GM08714 (cell line): ENCODE data around the gene MAMDC4.

Source experiments
- H3K4me3 ChIP-seq: fragments of 200-500 bp; sonication (Bioruptor generic); 2 replicates; pipeline ENCODE4 v1.5.1; 2014; ENCODE audit warnings: mild to moderate bottlenecking, low read length, inconsistent platforms
- ZNF274 ChIP-seq: IDR thresholded peaks from 2 replicates; pipeline ENCODE4 v1.6.1; 2012; ENCODE audit warnings: mild to moderate bottlenecking, low read depth, low read length

MAMDC4 gene

DNA sequence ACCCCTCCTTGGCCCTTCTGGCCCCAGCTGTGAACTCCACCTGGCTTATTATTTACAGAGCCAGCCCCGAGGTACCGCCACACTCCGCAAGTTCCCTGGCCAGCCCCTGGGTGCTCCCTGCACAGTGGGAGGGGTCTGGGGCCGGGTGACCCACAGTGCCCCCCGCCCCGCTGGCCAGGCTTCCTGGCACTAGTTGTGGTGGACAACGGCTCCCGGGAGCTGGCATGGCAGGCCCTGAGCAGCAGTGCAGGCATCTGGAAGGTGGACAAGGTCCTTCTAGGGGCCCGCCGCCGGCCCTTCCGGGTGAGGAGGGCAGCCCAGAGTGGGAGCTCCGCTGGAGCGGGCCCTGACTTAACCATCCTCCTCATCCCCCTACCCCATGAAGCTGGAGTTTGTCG is 3.9 kb downstream of the MAMDC4 start:
- TF ChIP-seq ZNF274 = no peak
- H3K4me3 ChIP-seq = no peak overlapping the region

DNA sequence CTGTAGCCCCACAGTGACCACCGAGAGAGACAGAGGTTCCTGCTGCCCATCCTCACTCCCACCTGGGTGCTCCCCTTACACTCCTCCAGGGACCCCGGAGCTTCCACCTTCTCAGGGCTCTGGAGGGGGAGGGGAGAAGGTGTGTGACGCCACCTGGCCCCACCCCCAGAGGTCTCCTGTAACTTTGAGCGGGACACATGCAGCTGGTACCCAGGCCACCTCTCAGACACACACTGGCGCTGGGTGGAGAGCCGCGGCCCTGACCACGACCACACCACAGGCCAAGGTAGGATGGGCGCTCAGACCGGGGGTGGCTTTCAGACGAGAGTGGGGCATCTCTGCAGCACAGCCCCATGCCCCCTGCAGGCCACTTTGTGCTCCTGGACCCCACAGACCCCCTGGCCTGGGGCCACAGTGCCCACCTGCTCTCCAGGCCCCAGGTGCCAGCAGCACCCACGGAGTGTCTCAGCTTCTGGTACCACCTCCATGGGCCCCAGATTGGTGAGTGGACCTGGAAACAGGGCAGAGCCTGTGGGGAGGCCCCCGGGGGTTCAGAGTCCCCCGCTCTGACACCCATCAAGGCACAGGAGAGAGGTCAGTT is 4.5 kb downstream of the MAMDC4 start:
- H3K4me3 ChIP-seq = no peak overlapping the region
- TF ChIP-seq ZNF274 = no peak

DNA sequence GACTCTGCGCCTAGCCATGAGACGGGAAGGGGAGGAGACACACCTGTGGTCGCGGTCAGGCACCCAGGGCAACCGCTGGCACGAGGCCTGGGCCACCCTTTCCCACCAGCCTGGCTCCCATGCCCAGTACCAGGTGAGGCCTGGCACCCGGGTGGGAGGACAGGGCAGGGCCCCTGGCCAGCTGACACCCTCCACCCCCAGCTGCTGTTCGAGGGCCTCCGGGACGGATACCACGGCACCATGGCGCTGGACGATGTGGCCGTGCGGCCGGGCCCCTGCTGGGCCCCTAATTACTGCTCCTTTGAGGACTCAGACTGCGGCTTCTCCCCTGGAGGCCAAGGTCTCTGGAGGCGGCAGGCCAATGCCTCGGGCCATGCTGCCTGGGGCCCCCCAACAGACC is 5.0 kb downstream of the MAMDC4 start:
- no peak overlapping the region for H3K4me3 ChIP-seq
- TF ChIP-seq ZNF274 = no peak

DNA sequence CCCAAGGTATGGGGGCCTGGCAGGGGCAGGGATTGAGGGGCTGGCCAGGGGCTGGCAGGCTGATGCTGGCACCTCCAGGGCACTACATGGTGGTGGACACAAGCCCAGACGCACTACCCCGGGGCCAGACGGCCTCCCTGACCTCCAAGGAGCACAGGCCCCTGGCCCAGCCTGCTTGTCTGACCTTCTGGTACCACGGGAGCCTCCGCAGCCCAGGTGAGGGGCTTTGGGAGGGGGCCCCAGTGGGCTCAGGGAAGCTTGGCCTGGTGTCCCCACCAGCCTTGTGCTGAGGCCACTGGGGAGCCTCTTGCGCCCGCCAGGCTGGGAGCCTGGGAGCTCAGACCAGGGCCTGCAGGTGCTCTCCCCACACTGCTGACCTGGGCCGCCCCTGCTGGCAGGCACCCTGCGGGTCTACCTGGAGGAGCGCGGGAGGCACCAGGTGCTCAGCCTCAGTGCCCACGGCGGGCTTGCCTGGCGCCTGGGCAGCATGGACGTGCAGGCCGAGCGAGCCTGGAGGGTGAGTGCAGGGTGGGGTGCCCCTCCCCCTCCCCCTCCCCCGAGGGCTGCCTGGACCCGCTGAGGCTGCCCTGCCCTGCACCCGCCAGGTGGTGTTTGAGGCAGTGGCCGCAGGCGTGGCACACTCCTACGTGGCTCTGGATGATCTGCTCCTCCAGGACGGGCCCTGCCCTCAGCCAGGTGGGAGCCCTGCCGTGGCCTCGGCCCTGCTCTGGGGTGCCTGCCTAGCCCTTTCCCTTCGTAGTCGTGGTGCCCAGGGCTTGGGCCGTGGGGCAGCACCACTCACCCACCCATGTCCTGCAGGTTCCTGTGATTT is 5.7 kb downstream of the MAMDC4 start:
- no peak overlapping the region for H3K4me3 ChIP-seq
- TF ChIP-seq ZNF274 = no peak

DNA sequence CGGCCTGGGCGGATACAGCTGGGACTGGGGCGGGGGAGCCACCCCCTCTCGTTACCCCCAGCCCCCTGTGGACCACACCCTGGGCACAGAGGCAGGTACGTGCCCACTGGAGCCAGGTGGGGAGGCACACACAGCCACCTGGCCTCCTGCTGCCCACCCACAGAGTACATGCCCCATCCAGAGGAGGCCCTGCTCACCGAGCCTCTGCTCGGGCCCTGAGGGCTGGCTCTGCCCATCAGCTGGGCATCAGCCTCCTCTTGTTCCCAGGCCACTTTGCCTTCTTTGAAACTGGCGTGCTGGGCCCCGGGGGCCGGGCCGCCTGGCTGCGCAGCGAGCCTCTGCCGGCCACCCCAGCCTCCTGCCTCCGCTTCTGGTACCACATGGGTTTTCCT is 6.3 kb downstream of the MAMDC4 start:
- TF ChIP-seq ZNF274 = no peak
- no peak overlapping the region for H3K4me3 ChIP-seq

DNA sequence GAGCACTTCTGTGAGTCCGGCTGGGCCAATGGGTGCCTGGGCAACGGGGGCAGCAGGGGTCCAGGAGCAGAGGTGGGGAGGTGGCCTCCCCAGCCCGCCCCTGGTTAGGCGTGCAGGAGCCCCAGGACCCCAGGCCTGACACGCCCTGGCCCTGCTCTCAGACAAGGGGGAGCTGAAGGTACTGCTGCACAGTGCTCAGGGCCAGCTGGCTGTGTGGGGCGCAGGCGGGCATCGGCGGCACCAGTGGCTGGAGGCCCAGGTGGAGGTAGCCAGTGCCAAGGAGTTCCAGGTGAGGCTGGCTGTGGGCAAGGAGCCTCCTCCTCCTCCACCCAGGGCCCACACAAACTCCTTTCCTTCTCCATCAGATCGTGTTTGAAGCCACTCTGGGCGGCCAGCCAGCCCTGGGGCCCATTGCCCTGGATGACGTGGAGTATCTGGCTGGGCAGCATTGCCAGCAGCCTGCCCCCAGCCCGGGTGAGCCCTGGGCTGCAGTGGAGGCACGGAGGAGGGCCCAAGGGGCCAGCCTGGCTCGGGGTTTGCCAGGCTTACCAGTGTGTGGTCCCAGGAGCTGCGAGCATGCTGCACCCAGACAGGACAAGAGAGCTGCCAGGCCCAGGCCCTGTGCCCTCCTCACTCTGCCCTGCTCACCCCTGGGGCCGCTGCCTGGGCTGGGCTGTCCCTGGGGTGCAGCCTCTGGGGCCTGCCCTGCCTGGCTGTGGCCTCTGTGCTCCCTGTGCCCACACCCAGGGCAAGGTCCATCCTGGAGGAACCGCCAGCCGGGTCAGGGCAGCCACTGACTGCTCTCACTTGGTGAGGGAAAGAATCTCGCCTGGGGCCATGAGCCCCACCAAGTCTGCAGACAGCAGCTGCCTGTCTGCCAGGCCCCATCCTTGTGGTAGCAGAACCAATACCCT is 7.0 kb downstream of the MAMDC4 start:
- TF ChIP-seq ZNF274 = no peak
- H3K4me3 ChIP-seq = no peak overlapping the region

DNA sequence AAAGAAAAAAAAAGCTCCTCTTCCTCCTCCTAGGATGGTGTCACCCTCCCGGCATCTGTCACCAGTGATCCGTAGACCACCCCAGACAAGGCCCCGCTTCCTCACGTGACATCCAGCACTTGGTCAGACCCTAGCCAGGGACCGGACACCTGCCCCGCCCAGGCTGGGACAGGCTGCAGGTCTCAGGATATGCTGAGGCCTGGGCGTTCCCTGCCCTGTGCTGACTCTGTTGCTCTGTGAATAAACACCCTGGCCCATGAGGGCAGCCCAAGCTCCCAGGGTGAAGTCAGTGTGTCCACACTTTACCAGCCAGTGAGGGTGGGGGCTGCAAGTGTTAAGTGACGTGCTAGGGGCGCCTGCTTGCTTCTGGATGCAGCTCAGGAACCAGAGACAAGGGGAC is 8.4 kb downstream of the MAMDC4 start:
- no peak for TF ChIP-seq ZNF274

DNA sequence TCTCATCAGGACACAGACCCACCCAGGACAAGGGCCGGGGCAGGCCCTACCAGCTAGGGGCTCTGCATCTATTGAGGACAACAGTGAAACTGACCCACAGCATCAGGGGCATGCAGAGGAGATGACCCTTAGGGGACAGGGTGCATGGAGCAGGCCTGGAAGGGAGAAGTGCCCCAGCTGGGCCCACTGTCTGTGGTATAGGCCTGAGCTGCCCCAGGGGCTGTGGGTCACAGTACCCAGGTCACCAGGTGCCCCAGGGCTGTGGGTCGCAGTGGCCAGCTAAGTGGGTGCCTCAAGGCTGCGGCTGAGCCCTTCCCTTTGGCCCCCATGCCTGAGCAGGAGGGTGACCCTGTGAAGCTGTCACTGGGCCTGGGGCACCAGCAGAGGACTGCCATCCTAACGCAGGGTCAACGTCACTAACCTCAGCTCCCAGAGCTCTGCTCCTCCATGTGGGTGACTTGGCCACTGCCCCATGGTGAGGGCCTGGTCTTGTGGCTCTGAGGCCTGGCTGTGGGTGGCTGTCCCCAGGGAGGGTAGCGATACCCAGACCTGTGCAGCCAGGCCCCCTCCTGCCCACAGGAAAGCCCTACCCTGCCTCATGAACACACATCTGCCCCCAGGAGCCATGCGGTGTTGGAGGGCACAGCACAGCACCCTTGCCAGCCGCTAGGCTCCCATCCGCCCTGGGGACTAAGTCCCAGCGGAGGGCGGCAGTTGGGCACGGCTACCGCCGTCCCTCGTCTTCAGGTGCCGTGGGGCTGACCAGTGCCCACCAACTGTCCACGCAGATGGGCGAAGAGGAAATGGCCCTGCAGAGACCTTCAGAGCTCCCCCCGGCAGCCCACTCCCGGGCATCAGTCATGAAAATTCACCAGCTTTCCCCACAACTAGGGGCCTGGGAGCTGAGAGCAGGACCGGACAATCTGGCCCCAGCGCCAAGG is 9.1 kb downstream of the MAMDC4 start:
- no peak overlapping the region for H3K4me3 ChIP-seq
- TF ChIP-seq ZNF274 = no peak

More for the DNA sequence above, 8.4 kb downstream of the MAMDC4 start:
- no peak overlapping the region for H3K4me3 ChIP-seq

DNA sequence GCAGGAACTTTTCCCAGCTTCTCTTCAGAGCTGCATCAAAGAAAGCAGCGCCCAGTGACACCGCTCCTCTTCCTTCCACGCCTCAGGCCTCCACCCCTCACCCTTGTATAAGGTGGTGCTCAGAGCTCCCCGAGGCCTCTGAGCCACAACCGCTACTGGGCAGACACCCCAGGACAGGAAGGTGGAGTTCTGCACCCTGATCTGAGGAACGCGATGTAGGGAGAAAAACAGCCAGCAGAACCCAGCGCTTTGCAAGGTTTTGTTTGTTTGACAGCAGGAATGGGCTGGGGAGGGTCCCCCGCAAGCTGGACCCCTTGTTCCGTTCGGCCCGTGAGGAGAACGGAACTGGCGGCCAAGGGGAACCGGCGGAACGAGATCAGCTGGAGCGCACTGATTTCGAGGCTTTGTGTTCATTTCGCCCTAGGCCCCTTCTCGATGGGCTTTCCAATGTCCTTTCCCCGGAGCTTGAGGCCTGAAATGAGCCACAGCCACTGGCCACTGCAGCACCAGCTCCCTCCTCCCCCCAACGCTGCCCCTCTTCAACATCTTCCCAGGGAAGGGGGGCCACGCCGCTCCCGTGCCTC is 9.8 kb downstream of the MAMDC4 start:
- no peak overlapping the region for H3K4me3 ChIP-seq
- no peak for TF ChIP-seq ZNF274

DNA sequence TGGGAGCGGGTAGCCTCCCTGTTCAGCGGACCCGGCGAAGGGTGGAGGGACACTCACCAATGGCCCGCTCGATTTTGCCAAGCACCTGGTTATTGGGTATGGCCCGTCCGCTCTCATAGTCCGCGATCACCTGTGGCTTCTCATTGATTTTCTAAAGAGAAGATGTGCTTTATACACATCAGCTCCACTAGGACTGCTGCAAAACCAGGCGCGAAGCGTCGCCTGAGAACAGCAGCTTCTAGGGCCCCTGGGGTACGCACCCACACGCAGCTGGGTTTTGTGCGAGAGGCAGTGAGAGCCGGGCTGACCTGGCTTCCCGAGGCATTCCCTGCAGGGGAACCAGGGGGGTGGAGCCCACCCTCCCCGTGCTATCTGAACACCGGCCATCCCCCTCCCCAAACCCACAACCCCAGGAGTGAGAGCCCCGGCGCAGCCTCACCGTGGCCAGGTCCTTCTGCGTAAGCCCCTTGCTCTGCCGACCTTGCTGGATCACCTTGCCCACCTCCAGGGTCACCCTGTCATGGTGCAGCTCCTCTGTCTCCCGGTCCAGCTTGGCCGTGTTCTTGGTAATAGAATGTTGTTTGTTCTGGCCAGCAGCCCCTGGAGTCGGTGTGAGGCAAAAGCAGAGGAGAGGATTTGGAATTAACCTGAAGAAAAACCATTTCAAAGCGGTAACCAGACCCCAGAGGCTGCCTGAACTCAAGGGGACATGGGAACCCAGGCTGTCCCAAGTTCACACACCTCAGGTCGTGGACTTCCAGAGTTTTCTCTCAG is 10.9 kb downstream of the MAMDC4 start:
- no peak overlapping the region for H3K4me3 ChIP-seq
- no peak for TF ChIP-seq ZNF274

DNA sequence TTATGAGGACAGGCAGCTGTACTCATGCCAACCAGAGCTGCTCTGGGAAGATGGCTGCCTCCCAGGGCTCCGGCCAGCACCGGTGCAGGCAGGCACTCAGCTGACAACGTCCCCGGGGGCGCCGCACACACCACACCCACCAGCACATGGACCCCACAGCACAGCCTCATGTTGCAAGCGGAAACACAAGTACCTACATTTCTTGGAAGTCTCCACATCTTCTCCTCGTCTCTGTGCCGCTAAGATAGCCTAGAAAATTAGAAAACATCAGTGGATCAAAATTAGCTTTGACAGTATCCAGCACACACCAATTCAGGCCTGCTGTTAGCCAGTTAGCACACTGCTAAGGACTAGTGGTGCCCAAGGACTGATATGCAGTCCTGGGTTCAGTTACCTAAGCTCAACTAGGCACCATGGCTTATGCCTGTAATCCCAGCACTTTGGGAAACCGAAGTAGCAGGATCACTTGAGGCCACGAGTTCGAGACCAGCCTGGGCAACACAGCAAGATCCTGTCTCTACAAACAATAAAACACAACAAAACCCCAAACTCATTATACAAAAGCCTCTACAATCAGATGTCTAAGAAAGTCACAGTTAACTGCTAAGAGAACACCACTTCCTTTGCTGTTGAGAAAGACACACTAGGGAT is 11.6 kb downstream of the MAMDC4 start:
- H3K4me3 ChIP-seq = no peak overlapping the region
- TF ChIP-seq ZNF274 = no peak
